CD4-positive, alpha-beta T cell (primary cell): ENCODE results near the gene CRTAC1. TPM values are rescaled to one million over a fixed set of nuclear protein-coding genes. Genes with fewer than 3 reads are reported as not detected.

Source experiments
- ATAC-seq: fragments of 200-7000 bp; cut with Tn5 transposase; one replicate; pipeline ENCODE4 v1.10.0; 2022; ENCODE audit warnings: mild to moderate bottlenecking; ENCODE audit not compliant: poor library complexity
- CTCF ChIA-PET: fragments of 350-600 bp; sonication (Branson Sonifier 250); formaldehyde crosslinking; loops from one replicate; lab custom pipeline; 2021; ENCODE audit warnings: antibody characterized with exemption, inconsistent platforms; lab: Charles Lee
- POLR2A ChIA-PET: fragments of 350-600 bp; sonication (Branson Sonifier 250); formaldehyde crosslinking; loops from one replicate; lab custom pipeline; 2021; ENCODE audit warnings: antibody characterized with exemption, inconsistent platforms; lab: Charles Lee
- DNase-seq, 14 experiments: peaks; one replicate each; pipeline ENCODE4 v3.0.0-alpha.2; 2013 to 2020; ENCODE audit warnings: mixed read lengths in 2 of 14
- H3K27ac ChIP-seq, 2 donors: one replicate each; pipeline versions ENCODE4 v1.5.1 to v1.7.0; 2013; ENCODE audit warnings: low read length in 2 of 2, low read depth in 1 of 2, mild to moderate bottlenecking in 1 of 2
- H3K27me3 ChIP-seq, 2 experiments: 1 replicate in 1 of 2; 2 replicates in 1 of 2; pipeline versions ENCODE4 v1.6.1 to v1.7.0; 2013; ENCODE audit warnings: low read length in 2 of 2, control low read depth in 1 of 2, mild to moderate bottlenecking in 1 of 2, moderate library complexity in 1 of 2; ENCODE audit not compliant: insufficient read depth in 2 of 2, control insufficient read depth in 1 of 2
- H3K36me3 ChIP-seq: one replicate; pipeline ENCODE4 v1.6.1; 2013; ENCODE audit warnings: low read length, control low read depth; ENCODE audit not compliant: insufficient read depth
- H3K4me1 ChIP-seq: one replicate; pipeline ENCODE4 v1.6.1; 2013; ENCODE audit warnings: low read length, control low read depth; ENCODE audit not compliant: insufficient read depth
- H3K4me3 ChIP-seq: one replicate; pipeline ENCODE4 v1.5.1; 2013; ENCODE audit warnings: mild to moderate bottlenecking, low read length, moderate library complexity
- H3K9me3 ChIP-seq, 2 experiments: 1 replicate in 1 of 2; 2 replicates in 1 of 2; pipeline versions ENCODE4 v1.6.1 to v1.7.0; 2013; ENCODE audit warnings: low read length in 2 of 2, mild to moderate bottlenecking in 2 of 2, control low read depth in 1 of 2, moderate library complexity in 1 of 2; ENCODE audit not compliant: control insufficient read depth in 1 of 2, insufficient read depth in 1 of 2
- H3K27ac Mint-ChIP-seq: one replicate; pipeline ENCODE4 v1.8.0; 2020; ENCODE audit warnings: mixed read lengths
- H3K27me3 Mint-ChIP-seq: one replicate; pipeline ENCODE4 v1.8.0; 2021; ENCODE audit warnings: mixed read lengths
- H3K36me3 Mint-ChIP-seq: one replicate; pipeline ENCODE4 v1.8.0; 2021; ENCODE audit warnings: low read depth, mixed read lengths
- H3K4me1 Mint-ChIP-seq: one replicate; pipeline ENCODE4 v1.8.0; 2021; ENCODE audit warnings: low read depth, mixed read lengths
- H3K4me3 Mint-ChIP-seq: one replicate; pipeline ENCODE4 v1.8.0; 2020; ENCODE audit warnings: mild to moderate bottlenecking, mixed read lengths
- H3K9me3 Mint-ChIP-seq: one replicate; pipeline ENCODE4 v1.8.0; 2020; ENCODE audit warnings: mixed read lengths
- intact Hi-C, 2 experiments: fragments of 100-400 bp; cut with DNase I in 1 of 2; cut with micrococcal nuclease in 1 of 2; formaldehyde crosslinking; loops; one replicate each; pipeline versions ENCODE4 v1.15.1 to v1.9.0; 2023 to 2025; cut with DNase I, micrococcal nuclease
- total RNA-seq, 174 experiments: library from RNA in 2 of 174; stranded (reverse) in 2 of 174; gene quantifications; one replicate each; pipeline ENCODE4 v1.2.3 and lab custom pipeline; 2021 to 2026
- TF ChIP-seq, protein P1 (sequence below): fragments of 200-600 bp; IDR thresholded peaks from one replicate; pipeline ENCODE4 v1.8.0; 2022; ENCODE audit warnings: antibody characterized with exemption, mild to moderate bottlenecking

CRTAC1 gene
- total RNA-seq, 2 experiments from 2014 or later: not detected

DNA sequence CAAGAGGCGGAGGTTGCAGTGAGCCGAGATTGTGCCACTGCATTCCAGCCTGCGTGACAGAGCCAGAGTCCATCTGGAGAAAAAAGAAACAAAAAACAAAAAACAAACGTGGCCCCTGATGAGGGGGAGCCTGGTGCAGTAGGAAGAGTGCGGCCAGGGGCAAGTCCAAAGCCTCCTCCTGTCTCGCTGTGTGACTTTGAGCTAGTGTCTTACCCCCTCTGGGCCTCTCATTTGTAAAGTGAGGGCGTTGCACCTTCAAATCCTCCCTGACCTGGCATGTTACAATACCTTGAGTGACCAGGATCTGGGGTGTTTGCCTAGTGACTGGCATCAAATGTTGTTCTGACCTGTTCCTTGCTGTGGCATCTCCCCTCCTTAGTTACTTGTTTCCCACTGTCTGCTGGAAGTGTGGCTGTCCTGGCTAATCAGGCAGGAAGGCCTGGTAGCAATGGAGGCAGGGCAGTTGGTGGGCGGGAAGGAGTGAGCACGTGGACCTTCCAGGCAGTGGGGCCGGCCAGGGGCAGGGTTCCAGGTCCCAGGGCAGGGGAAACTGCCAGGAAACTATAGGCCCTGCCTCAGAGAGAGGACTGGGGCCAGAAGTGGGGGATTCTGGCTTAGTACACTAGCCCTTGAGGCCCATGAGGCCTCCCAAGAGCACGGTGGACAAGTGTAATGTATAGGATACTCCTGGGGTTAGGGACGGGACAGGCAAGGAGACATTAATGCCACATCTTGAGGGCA lies 205.2 kb downstream of the CRTAC1 start:
- intact Hi-C loops: no loop called here
- no peaks in the 10 kb centered on the region for H3K9me3 Mint-ChIP-seq
- Histone ChIP-seq H3K4me3 (no peak overlapping the region), H3K4me1 (peaks cover 25% of the 10 kb centered on the region), H3K27ac (no peak overlapping the region), H3K27me3 (peaks cover 0 to 3% of the 10 kb centered on the region in 2 experiments), H3K9me3 (no peaks in the 10 kb centered on the region), H3K36me3 (no peaks in the 10 kb centered on the region)
- ChIA-PET POLR2A (no interaction called here), CTCF (no interaction called here)
- H3K4me3 Mint-ChIP-seq: no peak overlapping the region
- DNase-seq: no peak
- H3K36me3 Mint-ChIP-seq: no peaks in the 10 kb centered on the region
- H3K27ac Mint-ChIP-seq: no peak overlapping the region
- TF ChIP-seq, protein P1, sequence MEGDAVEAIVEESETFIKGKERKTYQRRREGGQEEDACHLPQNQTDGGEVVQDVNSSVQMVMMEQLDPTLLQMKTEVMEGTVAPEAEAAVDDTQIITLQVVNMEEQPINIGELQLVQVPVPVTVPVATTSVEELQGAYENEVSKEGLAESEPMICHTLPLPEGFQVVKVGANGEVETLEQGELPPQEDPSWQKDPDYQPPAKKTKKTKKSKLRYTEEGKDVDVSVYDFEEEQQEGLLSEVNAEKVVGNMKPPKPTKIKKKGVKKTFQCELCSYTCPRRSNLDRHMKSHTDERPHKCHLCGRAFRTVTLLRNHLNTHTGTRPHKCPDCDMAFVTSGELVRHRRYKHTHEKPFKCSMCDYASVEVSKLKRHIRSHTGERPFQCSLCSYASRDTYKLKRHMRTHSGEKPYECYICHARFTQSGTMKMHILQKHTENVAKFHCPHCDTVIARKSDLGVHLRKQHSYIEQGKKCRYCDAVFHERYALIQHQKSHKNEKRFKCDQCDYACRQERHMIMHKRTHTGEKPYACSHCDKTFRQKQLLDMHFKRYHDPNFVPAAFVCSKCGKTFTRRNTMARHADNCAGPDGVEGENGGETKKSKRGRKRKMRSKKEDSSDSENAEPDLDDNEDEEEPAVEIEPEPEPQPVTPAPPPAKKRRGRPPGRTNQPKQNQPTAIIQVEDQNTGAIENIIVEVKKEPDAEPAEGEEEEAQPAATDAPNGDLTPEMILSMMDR: no peak
- ATAC-seq: no peak
- H3K27me3 Mint-ChIP-seq: no peaks in the 10 kb centered on the region
- peaks cover 16% of the 10 kb centered on the region for H3K4me1 Mint-ChIP-seq

DNA sequence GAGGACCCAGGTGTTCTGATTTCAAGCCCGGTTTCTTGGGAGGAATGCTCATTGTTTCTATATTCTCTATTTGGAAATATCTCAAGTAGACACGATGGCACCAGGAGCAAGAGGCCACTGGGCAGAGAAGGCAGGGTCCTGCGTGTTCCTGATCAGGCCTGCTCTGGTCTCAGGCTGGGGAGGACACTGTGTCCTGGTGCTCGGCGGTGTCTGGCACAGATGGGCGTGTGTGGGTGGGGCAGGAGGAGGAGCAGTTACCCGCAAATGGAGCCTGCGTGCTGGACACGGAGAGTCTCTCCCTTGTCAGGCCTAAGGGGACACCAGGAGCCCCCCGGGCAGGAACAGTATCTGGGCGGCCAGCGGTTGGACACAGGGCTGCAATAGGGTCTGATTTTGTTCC lies 206.7 kb downstream of the CRTAC1 start:
- Mint-ChIP-seq H3K36me3 (no peaks in the 10 kb centered on the region), H3K27me3 (no peaks in the 10 kb centered on the region), H3K4me3 (no peak overlapping the region), H3K4me1 (peaks cover 6% of the 10 kb centered on the region), H3K9me3 (no peaks in the 10 kb centered on the region), H3K27ac (no peak overlapping the region)
- H3K27me3 ChIP-seq: peaks cover 0 to 3% of the 10 kb centered on the region in 2 experiments
- intact Hi-C loops: no loop called here
- H3K4me3 ChIP-seq: no peak overlapping the region
- CTCF ChIA-PET: no interaction called here
- no peaks in the 10 kb centered on the region for H3K9me3 ChIP-seq
- TF ChIP-seq, protein P1: no peak
- DNase-seq (no peak), ATAC-seq (no peak)
- H3K36me3 ChIP-seq: no peaks in the 10 kb centered on the region
- peaks cover 12% of the 10 kb centered on the region for H3K4me1 ChIP-seq
- POLR2A ChIA-PET: no interaction called here
- no peak overlapping the region for H3K27ac ChIP-seq

DNA sequence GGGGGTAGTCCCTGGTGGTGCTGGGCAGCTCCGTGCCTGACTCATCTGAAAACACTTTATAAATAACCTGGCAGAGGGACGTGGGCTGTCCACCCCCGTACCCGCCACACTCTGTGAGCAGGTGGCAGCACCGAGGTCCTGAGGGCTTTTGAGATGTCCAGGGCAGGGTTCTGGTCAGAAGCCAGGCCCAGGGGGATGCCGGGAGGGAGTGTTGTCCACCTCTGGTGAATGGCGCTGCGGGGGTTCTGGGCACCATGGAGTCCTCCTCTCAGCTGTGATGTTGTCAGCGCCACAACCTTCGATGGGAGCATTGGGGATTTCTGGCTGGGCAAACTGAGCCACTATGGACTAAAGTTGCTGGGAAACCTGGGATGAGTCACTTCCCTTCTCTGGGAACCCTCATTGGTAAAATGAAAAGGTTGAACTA lies 208.1 kb downstream of the CRTAC1 start:
- no peak for ATAC-seq
- Histone ChIP-seq H3K27ac (no peak overlapping the region), H3K4me3 (no peak overlapping the region), H3K4me1 (no peaks in the 10 kb centered on the region), H3K36me3 (no peaks in the 10 kb centered on the region), H3K27me3 (peaks cover 0 to 3% of the 10 kb centered on the region in 2 experiments), H3K9me3 (no peaks in the 10 kb centered on the region)
- TF ChIP-seq, protein P1: no peak
- Mint-ChIP-seq H3K27me3 (no peaks in the 10 kb centered on the region), H3K4me1 (no peaks in the 10 kb centered on the region), H3K36me3 (no peaks in the 10 kb centered on the region), H3K27ac (no peak overlapping the region), H3K4me3 (no peak overlapping the region), H3K9me3 (no peaks in the 10 kb centered on the region)
- ChIA-PET POLR2A (no interaction called here), CTCF (no interaction called here)
- intact Hi-C loops: no loop called here
- no peak for DNase-seq
